Measurements from ENCODE around the gene NUP85. TPM values are rescaled to one million over a fixed set of nuclear protein-coding genes. Genes with fewer than 3 reads are reported as not detected.

NUP85 gene
- total and polyA plus RNA-seq, 8 donors: 21.0 to 105 (median 25.3) TPM

- no peak overlapping the region for H3K27ac ChIP-seq
- no peaks in the 10 kb centered on the region for H3K27me3 ChIP-seq
- peaks cover 3 to 20% (median 4%) of the 10 kb centered on the region in 3 donors for H3K36me3 ChIP-seq
- TF ChIP-seq CTCF (IDR thresholded peaks at IDR 0.05): no peak
- intact Hi-C loops (cut with DNase I): no loop called here
- 86 to 92% methylated on average over 17 of the region's 17 CpGs for WGBS, 2 donors
- FAIRE-seq (no peak), DNase-seq (no peak), ATAC-seq (no peak)
- H3K4me1 ChIP-seq: peaks cover 4 to 15% (median 4%) of the 10 kb centered on the region in 3 donors
- H3K4me3 ChIP-seq: no peak overlapping the region
- H3K9me3 ChIP-seq: no peaks in the 10 kb centered on the region
Observed at GRCh38 chr17:75265614-75266315, 60.3 kb downstream of the NUP85 start.

GRCh38 chr17:75266316-75267152 is 61.1 kb downstream of the NUP85 start:
- no peak for TF ChIP-seq CTCF (IDR thresholded peaks at IDR 0.05)
- no peak for FAIRE-seq
- intact Hi-C loops (cut with DNase I): no loop called here
- Histone ChIP-seq H3K4me1 (peaks cover 4 to 15% (median 4%) of the 10 kb centered on the region in 3 donors), H3K4me3 (no peak overlapping the region), H3K27ac (no peak overlapping the region), H3K9me3 (no peaks in the 10 kb centered on the region), H3K27me3 (no peaks in the 10 kb centered on the region), H3K36me3 (peaks cover 3 to 20% (median 4%) of the 10 kb centered on the region in 3 donors)
- WGBS, 2 donors: 80 to 83% methylated on average over 13 of the region's 13 CpGs
- ATAC-seq: no peak
- no peak for DNase-seq

GRCh38 chr17:75267153-75267410 is 61.6 kb downstream of the NUP85 start:
- Histone ChIP-seq H3K27ac (no peak overlapping the region), H3K4me3 (no peak overlapping the region)
- 60 to 77% methylated on average over 2 of the region's 2 CpGs for WGBS, 2 donors

GRCh38 chr17:75267411-75268232 is 62.1 kb downstream of the NUP85 start:
- no peak for ATAC-seq
- no peak for TF ChIP-seq CTCF (IDR thresholded peaks at IDR 0.05)
- no peak for FAIRE-seq
- Histone ChIP-seq H3K27me3 (no peaks in the 10 kb centered on the region), H3K4me3 (no peak overlapping the region), H3K9me3 (no peaks in the 10 kb centered on the region), H3K27ac (no peak overlapping the region), H3K36me3 (peaks cover 3 to 20% (median 4%) of the 10 kb centered on the region in 3 donors), H3K4me1 (peaks cover 4 to 11% (median 11%) of the 10 kb centered on the region in 3 donors)
- intact Hi-C loops (cut with DNase I): no loop called here
- no peak for DNase-seq
- 57 to 64% methylated on average over 13 to 14 of the region's 14 CpGs for WGBS, 2 donors

More at GRCh38 chr17:75267153-75267410, 61.6 kb downstream of the NUP85 start:
- peaks cover 3 to 20% (median 4%) of the 10 kb centered on the region in 3 donors for H3K36me3 ChIP-seq
- no peaks in the 10 kb centered on the region for H3K9me3 ChIP-seq
- DNase-seq (no peak), FAIRE-seq (no peak), ATAC-seq (no peak)
- peaks cover 4 to 15% (median 6%) of the 10 kb centered on the region in 3 donors for H3K4me1 ChIP-seq
- H3K27me3 ChIP-seq: no peaks in the 10 kb centered on the region
- TF ChIP-seq CTCF (IDR thresholded peaks at IDR 0.05): no peak
- intact Hi-C loops (cut with DNase I): no loop called here
